Measurements from ENCODE around the gene DIO3.

DIO3 gene

DNA sequence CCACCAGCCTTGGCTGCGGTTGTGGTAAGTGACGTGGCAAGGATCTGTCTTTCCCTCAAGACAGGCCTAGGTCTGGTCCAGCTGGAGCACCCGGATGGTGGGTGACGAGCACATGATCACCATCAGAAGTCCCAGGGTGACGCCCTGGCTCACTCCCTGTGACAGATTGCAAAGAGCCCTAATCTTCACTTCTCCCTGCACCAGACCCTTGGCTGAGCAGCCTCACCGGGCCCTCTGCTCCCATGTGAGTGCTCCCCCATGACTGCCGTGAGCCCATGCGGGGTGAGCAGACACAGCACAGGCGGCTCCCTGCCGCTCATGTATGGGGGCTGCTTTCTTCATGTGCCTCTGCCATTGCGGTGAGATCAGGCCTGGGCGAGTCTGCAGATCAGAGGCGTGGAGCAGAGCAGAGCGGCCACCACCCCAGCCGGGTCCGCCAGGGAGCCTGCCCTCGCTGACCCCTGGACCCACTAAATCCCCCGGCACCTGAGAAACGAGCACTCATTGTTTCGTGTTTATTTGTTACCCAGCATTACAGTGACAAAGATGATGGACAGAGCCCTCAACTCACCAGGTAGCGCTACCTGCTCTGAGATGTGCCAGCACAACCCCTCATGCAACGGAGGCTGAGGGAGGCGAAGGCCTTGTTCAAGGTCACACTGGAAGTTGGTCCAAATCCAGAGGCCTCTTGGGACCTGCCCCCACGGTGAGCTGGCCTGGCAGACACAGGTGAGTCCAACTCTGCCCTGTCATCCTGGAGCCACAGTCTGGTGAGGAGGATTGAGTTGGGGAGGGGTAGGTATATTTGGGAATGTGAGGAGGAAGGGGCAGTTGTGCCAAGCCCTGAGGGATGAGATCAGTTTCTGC lies 9.3 kb upstream of the DIO3 start:
- Histone ChIP-seq H3K9ac (ENCODE audit: low read length) (no peak overlapping the region), H3K4me2 (ENCODE audit: low read length) (no peak overlapping the region)

DNA sequence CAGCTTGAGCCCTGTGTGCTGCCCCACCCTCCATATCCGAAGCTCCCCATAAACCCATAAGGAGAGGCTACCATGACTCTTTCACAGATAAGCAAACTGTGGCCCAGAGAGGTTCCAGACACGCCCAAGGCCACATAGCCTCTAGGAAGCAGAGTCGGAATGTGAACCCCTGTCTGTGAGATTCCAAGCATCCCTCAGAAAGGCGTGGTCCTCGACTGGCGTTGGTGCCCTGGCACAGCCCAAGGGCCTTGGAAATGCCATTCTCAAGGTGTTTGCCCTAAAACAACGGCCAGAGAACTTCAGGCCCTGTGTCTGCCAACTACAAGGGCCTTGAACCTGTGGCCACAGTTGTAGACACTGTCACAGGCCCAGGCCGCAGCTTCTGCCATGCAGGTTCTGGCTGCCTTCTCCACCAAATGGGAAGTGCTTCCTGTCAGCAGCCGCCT lies 8.5 kb upstream of the DIO3 start:
- Histone ChIP-seq H3K9me3 (ENCODE audit: low read length) (no peaks in the 10 kb centered on the region), H3K27ac (ENCODE audit: low read depth, low read length, poor library complexity, severe bottlenecking) (no peak overlapping the region), H3F3A (ENCODE audit: insufficient read depth, low read length) (no peaks in the 10 kb centered on the region), H3K4me1 (ENCODE audit: insufficient read depth, low read length, severe bottlenecking) (no peaks in the 10 kb centered on the region), H3K79me2 (ENCODE audit: insufficient read depth, low read length) (no peaks in the 10 kb centered on the region), H3K9ac (ENCODE audit: low read length) (no peak overlapping the region), H3K9me2 (ENCODE audit: low read depth, low read length) (no peaks in the 10 kb centered on the region), H3K4me3 (ENCODE audit: low read depth, low read length, poor library complexity, severe bottlenecking) (no peak overlapping the region), H4K20me1 (ENCODE audit: insufficient read depth, low read length) (no peaks in the 10 kb centered on the region), H2AFZ (ENCODE audit: low read length) (no peak overlapping the region), H3K4me2 (ENCODE audit: low read length) (no peak overlapping the region), H3K27me3 (ENCODE audit: insufficient read depth, low read length) (no peaks in the 10 kb centered on the region), H3K36me3 (ENCODE audit: insufficient read depth, low read length) (no peaks in the 10 kb centered on the region)
- TF ChIP-seq EZH2 (IDR thresholded peaks at IDR 0.05; ENCODE audit: borderline replicate concordance, low read length), result no peak
- TF ChIP-seq, protein P1, sequence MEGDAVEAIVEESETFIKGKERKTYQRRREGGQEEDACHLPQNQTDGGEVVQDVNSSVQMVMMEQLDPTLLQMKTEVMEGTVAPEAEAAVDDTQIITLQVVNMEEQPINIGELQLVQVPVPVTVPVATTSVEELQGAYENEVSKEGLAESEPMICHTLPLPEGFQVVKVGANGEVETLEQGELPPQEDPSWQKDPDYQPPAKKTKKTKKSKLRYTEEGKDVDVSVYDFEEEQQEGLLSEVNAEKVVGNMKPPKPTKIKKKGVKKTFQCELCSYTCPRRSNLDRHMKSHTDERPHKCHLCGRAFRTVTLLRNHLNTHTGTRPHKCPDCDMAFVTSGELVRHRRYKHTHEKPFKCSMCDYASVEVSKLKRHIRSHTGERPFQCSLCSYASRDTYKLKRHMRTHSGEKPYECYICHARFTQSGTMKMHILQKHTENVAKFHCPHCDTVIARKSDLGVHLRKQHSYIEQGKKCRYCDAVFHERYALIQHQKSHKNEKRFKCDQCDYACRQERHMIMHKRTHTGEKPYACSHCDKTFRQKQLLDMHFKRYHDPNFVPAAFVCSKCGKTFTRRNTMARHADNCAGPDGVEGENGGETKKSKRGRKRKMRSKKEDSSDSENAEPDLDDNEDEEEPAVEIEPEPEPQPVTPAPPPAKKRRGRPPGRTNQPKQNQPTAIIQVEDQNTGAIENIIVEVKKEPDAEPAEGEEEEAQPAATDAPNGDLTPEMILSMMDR (IDR thresholded peaks at IDR 0.05; ENCODE audit: low read length), result no peak

More for the DNA sequence above, 9.3 kb upstream of the DIO3 start:
- H4K20me1 ChIP-seq (ENCODE audit: insufficient read depth, low read length), result no peaks in the 10 kb centered on the region
- no peaks in the 10 kb centered on the region for H3K9me3 ChIP-seq (ENCODE audit: low read length)
- no peaks in the 10 kb centered on the region for H3K4me1 ChIP-seq (ENCODE audit: insufficient read depth, low read length, severe bottlenecking)
- H3K79me2 ChIP-seq (ENCODE audit: insufficient read depth, low read length), result no peaks in the 10 kb centered on the region
- no peaks in the 10 kb centered on the region for H3F3A ChIP-seq (ENCODE audit: insufficient read depth, low read length)
- H2AFZ ChIP-seq (ENCODE audit: low read length), result no peak overlapping the region
- H3K36me3 ChIP-seq (ENCODE audit: insufficient read depth, low read length), result no peaks in the 10 kb centered on the region
- no peaks in the 10 kb centered on the region for H3K9me2 ChIP-seq (ENCODE audit: low read depth, low read length)
- H3K4me3 ChIP-seq (ENCODE audit: low read depth, low read length, poor library complexity, severe bottlenecking), result no peak overlapping the region
- H3K27ac ChIP-seq (ENCODE audit: low read depth, low read length, poor library complexity, severe bottlenecking), result no peak overlapping the region
- TF ChIP-seq EZH2 (IDR thresholded peaks at IDR 0.05; ENCODE audit: borderline replicate concordance, low read length), result no peak
- TF ChIP-seq, protein P1 (IDR thresholded peaks at IDR 0.05; ENCODE audit: low read length), result no peak
- H3K27me3 ChIP-seq (ENCODE audit: insufficient read depth, low read length), result no peaks in the 10 kb centered on the region

GRCh38 chr14:101553393-101553792 lies 7.9 kb upstream of the DIO3 start:
- H3K9me2 ChIP-seq (ENCODE audit: low read depth, low read length), result no peaks in the 10 kb centered on the region

More at GRCh38 chr14:101553393-101553792, 7.9 kb upstream of the DIO3 start:
- no peak overlapping the region for H3K27ac ChIP-seq (ENCODE audit: low read depth, low read length, poor library complexity, severe bottlenecking)
- H3K9me3 ChIP-seq (ENCODE audit: low read length), result no peaks in the 10 kb centered on the region
- H3K9ac ChIP-seq (ENCODE audit: low read length), result no peak overlapping the region
- no peak overlapping the region for H3K4me3 ChIP-seq (ENCODE audit: low read depth, low read length, poor library complexity, severe bottlenecking)
- no peak overlapping the region for H2AFZ ChIP-seq (ENCODE audit: low read length)
- no peaks in the 10 kb centered on the region for H3K36me3 ChIP-seq (ENCODE audit: insufficient read depth, low read length)
- no peak for TF ChIP-seq EZH2 (IDR thresholded peaks at IDR 0.05; ENCODE audit: borderline replicate concordance, low read length)
- TF ChIP-seq, protein P1 (IDR thresholded peaks at IDR 0.05; ENCODE audit: low read length), result no peak
- no peaks in the 10 kb centered on the region for H3K4me1 ChIP-seq (ENCODE audit: insufficient read depth, low read length, severe bottlenecking)
- no peaks in the 10 kb centered on the region for H3F3A ChIP-seq (ENCODE audit: insufficient read depth, low read length)
- H3K27me3 ChIP-seq (ENCODE audit: insufficient read depth, low read length), result no peaks in the 10 kb centered on the region
- H3K4me2 ChIP-seq (ENCODE audit: low read length), result no peak overlapping the region
- H4K20me1 ChIP-seq (ENCODE audit: insufficient read depth, low read length), result no peaks in the 10 kb centered on the region
- H3K79me2 ChIP-seq (ENCODE audit: insufficient read depth, low read length), result no peaks in the 10 kb centered on the region
